B cell (primary cell): ENCODE results near the gene NYNRIN. TPM values are rescaled to one million over a fixed set of nuclear protein-coding genes. Genes with fewer than 3 reads are reported as not detected.

ENCODE experiments used
- ATAC-seq: fragments of 200-7000 bp; cut with Tn5 transposase; one replicate; pipeline ENCODE4 v1.10.0; 2021; ENCODE audit warnings: low read depth, mild to moderate bottlenecking, moderate number of reproducible peaks, moderate library complexity
- CTCF ChIA-PET: fragments of 350-600 bp; sonication (Branson Sonifier 250); formaldehyde crosslinking; loops from one replicate; lab custom pipeline; 2021; ENCODE audit warnings: antibody characterized with exemption, inconsistent platforms; lab: Charles Lee
- POLR2A ChIA-PET: fragments of 350-600 bp; sonication (Branson Sonifier 250); formaldehyde crosslinking; loops from one replicate; lab custom pipeline; 2021; ENCODE audit warnings: antibody characterized with exemption; lab: Charles Lee
- DNase-seq: peaks from one replicate; pipeline ENCODE4 v3.0.0; 2013
- H2AFZ ChIP-seq: 2 replicates; pipeline ENCODE4 v1.6.1; 2012; ENCODE audit warnings: mild to moderate bottlenecking, low read depth, low read length; ENCODE audit not compliant: insufficient read depth, poor library complexity, severe bottlenecking
- H3K27ac ChIP-seq, 2 donors: 1 replicate in 1 of 2; 2 replicates in 1 of 2; pipeline ENCODE4 v1.5.1; 2012 to 2013; ENCODE audit warnings: low read length in 2 of 2, mild to moderate bottlenecking in 2 of 2, moderate library complexity in 1 of 2
- H3K27me3 ChIP-seq, 4 experiments: fragments of 200-600 bp in 1 of 4; sonication (generic) in 1 of 4; replicated peaks in 1 of 4; 1 replicate in 2 of 4; 2 replicates in 2 of 4; pipeline versions ENCODE4 v1.6.1 to v1.7.0; 2013 to 2016; ENCODE audit warnings: low read length in 3 of 4, mild to moderate bottlenecking in 2 of 4, mixed read lengths in 1 of 4, moderate library complexity in 1 of 4; ENCODE audit not compliant: insufficient read depth in 4 of 4, control insufficient read depth in 3 of 4; ENCODE audit errors: control extremely low read depth in 1 of 4
- H3K36me3 ChIP-seq, 2 experiments: replicated peaks in 1 of 2; 1 replicate in 1 of 2; 2 replicates in 1 of 2; pipeline versions ENCODE4 v1.6.1 to v1.7.1; 2013; ENCODE audit warnings: low read length in 1 of 2; ENCODE audit not compliant: insufficient read depth in 2 of 2, control insufficient read depth in 1 of 2; ENCODE audit errors: control extremely low read depth in 1 of 2, extremely low read depth in 1 of 2
- H3K4me1 ChIP-seq, 2 donors: fragments of 200-600 bp in 1 of 2; sonication (generic) in 1 of 2; 1 replicate in 1 of 2; 2 replicates in 1 of 2; pipeline versions ENCODE4 v1.5.1 to v1.6.1; 2013 to 2017; ENCODE audit warnings: low read length in 2 of 2; ENCODE audit not compliant: control insufficient read depth in 2 of 2, insufficient read depth in 2 of 2
- H3K4me2 ChIP-seq: replicated peaks from 2 replicates; pipeline ENCODE3; 2012; ENCODE audit warnings: mild to moderate bottlenecking, low read depth, low read length; ENCODE audit not compliant: poor library complexity, severe bottlenecking
- H3K4me3 ChIP-seq, 5 experiments: fragments of 200-600 bp in 1 of 5; sonication (generic) in 1 of 5; 1 replicate in 3 of 5; 2 replicates in 2 of 5; pipeline versions ENCODE4 v1.5.1 to v1.7.0; 2011 to 2016; ENCODE audit warnings: low read length in 4 of 5, mild to moderate bottlenecking in 4 of 5, low read depth in 2 of 5, control low read depth in 1 of 5, moderate library complexity in 1 of 5; ENCODE audit not compliant: insufficient read depth in 1 of 5; ENCODE audit errors: control extremely low read depth in 1 of 5, extremely low read depth in 1 of 5
- H3K79me2 ChIP-seq: fragments of 200-600 bp; sonication (generic); one replicate; pipeline ENCODE4 v1.6.0; 2016; ENCODE audit warnings: low read length; ENCODE audit not compliant: control insufficient read depth, insufficient read depth
- H3K9ac ChIP-seq: fragments of 200-600 bp; sonication (generic); 2 replicates; pipeline ENCODE4 v1.6.1; 2017; ENCODE audit warnings: mild to moderate bottlenecking, low read length, moderate library complexity
- H3K9me3 ChIP-seq, 3 donors: one replicate each; pipeline versions ENCODE4 v1.6.1 to v1.7.1; 2013; ENCODE audit warnings: low read length in 2 of 3; ENCODE audit not compliant: control insufficient read depth in 2 of 3, insufficient read depth in 1 of 3; ENCODE audit errors: control extremely low read depth in 1 of 3
- H4K20me1 ChIP-seq: 2 replicates; pipeline ENCODE4 v1.6.0; 2012; ENCODE audit warnings: mild to moderate bottlenecking, low read length; ENCODE audit not compliant: insufficient read depth, control insufficient read depth, poor library complexity, severe bottlenecking
- H3K27ac Mint-ChIP-seq: one replicate; pipeline ENCODE4 v1.8.0; 2021; ENCODE audit warnings: mixed read lengths
- H3K27me3 Mint-ChIP-seq: one replicate; pipeline ENCODE4 v1.8.0; 2021; ENCODE audit warnings: mixed read lengths
- H3K4me1 Mint-ChIP-seq: one replicate; pipeline ENCODE4 v1.8.0; 2021; ENCODE audit warnings: mixed read lengths
- H3K4me3 Mint-ChIP-seq: one replicate; pipeline ENCODE4 v1.8.0; 2021; ENCODE audit warnings: mixed read lengths
- H3K9me3 Mint-ChIP-seq: one replicate; pipeline ENCODE4 v1.8.0; 2022; ENCODE audit warnings: mixed read lengths; ENCODE audit not compliant: insufficient read depth
- EZH2 ChIP-seq: IDR thresholded peaks from 2 replicates; pipeline ENCODE4 v1.6.1; 2012; ENCODE audit warnings: borderline replicate concordance, low read depth, mild to moderate bottlenecking, moderate library complexity, low read length; ENCODE audit not compliant: insufficient read depth, poor library complexity, severe bottlenecking
- whole genome bisulfite sequencing: methylation state at CpG from one replicate; pipeline ENCODE4 v1.1.5; 2013; ENCODE audit warnings: missing lambda C conversion rate; ENCODE audit not compliant: insufficient coverage; 5-methylcytosine and 5-hydroxymethylcytosine counted together
- intact Hi-C: fragments of 100-400 bp; cut with micrococcal nuclease; formaldehyde crosslinking; loops from one replicate; pipeline ENCODE4 v1.10.0; 2022
- polyA plus RNA-seq: library from polyadenylated mRNA; depleted of rRNA; stranded (reverse); fragments of >200 nt; gene quantifications from 2 replicates; pipeline ENCODE4 v1.2.3, GENCODE V29; 2012
- total RNA-seq, 2 donors: library from RNA; stranded (reverse); fragments of 120-200 nt in 1 of 2; gene quantifications; 1 replicate in 1 of 2; 2 replicates in 1 of 2; pipeline versions ENCODE4 v1.2.3 to v1.2.4, GENCODE V29; 2013 to 2022
- TF ChIP-seq, protein P1 (sequence below): fragments of 200-600 bp; IDR thresholded peaks from one replicate; pipeline ENCODE4 v1.8.0; 2022; ENCODE audit warnings: antibody characterized with exemption, mild to moderate bottlenecking

The NYNRIN gene
- total and polyA plus RNA-seq, 2 donors (not counting 1 experiment from before 2014, with no cell fraction given), result 0.04 to 0.34 TPM

GRCh38 chr14:24382064-24382371, 16.8 kb upstream of the NYNRIN start:
- no peak overlapping the region for H3K27ac Mint-ChIP-seq
- H3K4me1 Mint-ChIP-seq, result no peaks in the 10 kb centered on the region
- DNase-seq (no peak), ATAC-seq (no peak)
- H3K79me2 ChIP-seq, result no peaks in the 10 kb centered on the region
- H4K20me1 ChIP-seq, result no peaks in the 10 kb centered on the region
- H3K9ac ChIP-seq, result no peak overlapping the region
- peaks cover 13% of the 10 kb centered on the region for H3K27me3 Mint-ChIP-seq
- TF ChIP-seq, protein P1, sequence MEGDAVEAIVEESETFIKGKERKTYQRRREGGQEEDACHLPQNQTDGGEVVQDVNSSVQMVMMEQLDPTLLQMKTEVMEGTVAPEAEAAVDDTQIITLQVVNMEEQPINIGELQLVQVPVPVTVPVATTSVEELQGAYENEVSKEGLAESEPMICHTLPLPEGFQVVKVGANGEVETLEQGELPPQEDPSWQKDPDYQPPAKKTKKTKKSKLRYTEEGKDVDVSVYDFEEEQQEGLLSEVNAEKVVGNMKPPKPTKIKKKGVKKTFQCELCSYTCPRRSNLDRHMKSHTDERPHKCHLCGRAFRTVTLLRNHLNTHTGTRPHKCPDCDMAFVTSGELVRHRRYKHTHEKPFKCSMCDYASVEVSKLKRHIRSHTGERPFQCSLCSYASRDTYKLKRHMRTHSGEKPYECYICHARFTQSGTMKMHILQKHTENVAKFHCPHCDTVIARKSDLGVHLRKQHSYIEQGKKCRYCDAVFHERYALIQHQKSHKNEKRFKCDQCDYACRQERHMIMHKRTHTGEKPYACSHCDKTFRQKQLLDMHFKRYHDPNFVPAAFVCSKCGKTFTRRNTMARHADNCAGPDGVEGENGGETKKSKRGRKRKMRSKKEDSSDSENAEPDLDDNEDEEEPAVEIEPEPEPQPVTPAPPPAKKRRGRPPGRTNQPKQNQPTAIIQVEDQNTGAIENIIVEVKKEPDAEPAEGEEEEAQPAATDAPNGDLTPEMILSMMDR, result no peak
- no peak for TF ChIP-seq EZH2
- H3K4me1 ChIP-seq, result no peaks in the 10 kb centered on the region
- H3K4me3 ChIP-seq, result no peak overlapping the region
- no peak overlapping the region for H2AFZ ChIP-seq
- H3K4me2 ChIP-seq, result no peak overlapping the region
- POLR2A ChIA-PET, result no interaction called here
- no peak overlapping the region for H3K27ac ChIP-seq
- no peaks in the 10 kb centered on the region for H3K9me3 ChIP-seq
- no peaks in the 10 kb centered on the region for H3K9me3 Mint-ChIP-seq
- H3K4me3 Mint-ChIP-seq, result no peak overlapping the region
- H3K36me3 ChIP-seq, result no peaks in the 10 kb centered on the region
- CTCF ChIA-PET, result no interaction called here
- H3K27me3 ChIP-seq, result peaks cover 0 to 3% (median 1%) of the 10 kb centered on the region in 4 experiments
- intact Hi-C loops, result no loop called here
- 89% methylated on average over 4 of the region's 4 CpGs for WGBS

- Histone ChIP-seq H3K9ac (no peak overlapping the region), H3K4me2 (no peak overlapping the region), H3K36me3 (no peaks in the 10 kb centered on the region), H2AFZ (no peak overlapping the region), H3K9me3 (no peaks in the 10 kb centered on the region), H3K27me3 (peaks cover 0 to 3% (median 1%) of the 10 kb centered on the region in 4 experiments), H3K4me3 (no peak overlapping the region), H4K20me1 (no peaks in the 10 kb centered on the region), H3K4me1 (no peaks in the 10 kb centered on the region), H3K27ac (no peak overlapping the region), H3K79me2 (no peaks in the 10 kb centered on the region)
- ATAC-seq, result no peak
- H3K9me3 Mint-ChIP-seq, result no peaks in the 10 kb centered on the region
- H3K4me3 Mint-ChIP-seq, result no peak overlapping the region
- 97% methylated on average over 3 of the region's 4 CpGs for WGBS
- DNase-seq, result no peak
- H3K4me1 Mint-ChIP-seq, result no peaks in the 10 kb centered on the region
- ChIA-PET POLR2A (no interaction called here), CTCF (interaction anchor here (1.6 kb wide), 1 partner anchor 51 kb away, joined by 4 read pairs; no protein-coding TSS in a partner anchor)
- intact Hi-C loops, result no loop called here
- H3K27me3 Mint-ChIP-seq, result peaks cover 26% of the 10 kb centered on the region
- TF ChIP-seq, protein P1, result no peak
- no peak for TF ChIP-seq EZH2
- no peak overlapping the region for H3K27ac Mint-ChIP-seq
These were observed 14.6 kb upstream of the NYNRIN start for GRCh38 chr14:24384169-24384568.
